ENCODE results near the gene LIN28A. TPM values are rescaled to one million over a fixed set of nuclear protein-coding genes. Genes with fewer than 3 reads are reported as not detected.
"Not testable (repeated sequence)": the region's sequence is repeated elsewhere in the genome, so short reads cannot be mapped to it uniquely, and the experiment has no call there.

LIN28A gene
- total RNA-seq, 2 donors from 2014 or later = not detected

GRCh38 chr1:26376050-26376449 lies 34.6 kb upstream of the LIN28A start:
- no peaks in the 10 kb centered on the region for H3K9me3 Mint-ChIP-seq
- ATAC-seq = no peak
- DNase-seq (ENCODE audit: low spot score in 2 of 2) = no peak
- peak overlapping the region in 1 of 2 donors; percentile 66 for H3K27ac Mint-ChIP-seq
- no peaks in the 10 kb centered on the region for H3K36me3 Mint-ChIP-seq

GRCh38 chr1:26378088-26378878 lies 32.3 kb upstream of the LIN28A start:
- ATAC-seq = peak; percentile 93 to 99
- Mint-ChIP-seq H3K9me3 (no peaks in the 10 kb centered on the region), H3K27ac (no peak overlapping the region), H3K36me3 (no peaks in the 10 kb centered on the region)
- peak; percentile 62 to 69 for DNase-seq (ENCODE audit: low spot score in 2 of 2)

DNA sequence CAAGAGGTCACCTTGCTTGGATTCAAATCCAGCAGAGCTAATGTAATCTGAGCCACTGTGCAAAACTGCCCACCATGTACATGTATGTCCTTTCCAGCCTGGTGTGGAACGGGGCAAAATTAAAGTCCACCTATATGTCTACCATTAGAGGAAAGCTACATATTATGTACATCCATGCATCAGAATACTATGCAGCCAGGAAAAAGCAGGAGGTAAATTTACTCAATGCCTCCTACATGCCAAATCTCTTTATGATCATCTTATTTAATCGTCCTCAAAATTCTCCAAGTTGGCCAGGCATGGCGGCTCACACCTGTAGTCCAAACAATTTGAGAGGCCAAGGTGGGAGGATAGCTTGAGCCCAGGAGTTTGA lies 31.8 kb upstream of the LIN28A start:
- H3K27ac Mint-ChIP-seq = no peak overlapping the region
- DNase-seq (ENCODE audit: low spot score in 2 of 2) = no peak

DNA sequence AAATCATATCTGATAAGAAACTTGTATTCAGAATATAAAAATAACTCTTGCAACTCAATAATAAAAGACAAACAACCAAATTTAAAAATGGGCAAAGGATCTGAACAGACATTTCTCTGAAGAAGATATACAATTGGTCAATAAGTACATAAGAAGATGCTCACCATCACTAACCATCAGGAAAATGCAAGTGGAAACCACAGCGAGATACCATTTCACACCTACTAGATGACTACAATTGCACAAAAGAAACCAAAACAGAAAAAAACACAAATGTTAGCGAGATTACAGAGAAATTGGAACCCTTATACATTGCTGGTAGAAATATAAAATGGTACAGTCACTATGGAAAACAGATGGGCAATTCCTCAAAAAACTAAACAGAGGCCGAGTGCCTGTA lies 26.5 kb upstream of the LIN28A start:
- H3K9me3 Mint-ChIP-seq = no peaks in the 10 kb centered on the region
- DNase-seq (ENCODE audit: low spot score in 2 of 2) = no peak
- ATAC-seq = no peak
- no peak overlapping the region for H3K27ac Mint-ChIP-seq
- no peaks in the 10 kb centered on the region for H3K36me3 Mint-ChIP-seq

More for the DNA sequence above, 31.8 kb upstream of the LIN28A start:
- Mint-ChIP-seq H3K9me3 (no peaks in the 10 kb centered on the region), H3K36me3 (no peaks in the 10 kb centered on the region)
- no peak for ATAC-seq

- not testable (repeated sequence) for H3K9me3 Mint-ChIP-seq
These were observed 25.6 kb upstream of the LIN28A start for GRCh38 chr1:26385063-26385462.

DNA sequence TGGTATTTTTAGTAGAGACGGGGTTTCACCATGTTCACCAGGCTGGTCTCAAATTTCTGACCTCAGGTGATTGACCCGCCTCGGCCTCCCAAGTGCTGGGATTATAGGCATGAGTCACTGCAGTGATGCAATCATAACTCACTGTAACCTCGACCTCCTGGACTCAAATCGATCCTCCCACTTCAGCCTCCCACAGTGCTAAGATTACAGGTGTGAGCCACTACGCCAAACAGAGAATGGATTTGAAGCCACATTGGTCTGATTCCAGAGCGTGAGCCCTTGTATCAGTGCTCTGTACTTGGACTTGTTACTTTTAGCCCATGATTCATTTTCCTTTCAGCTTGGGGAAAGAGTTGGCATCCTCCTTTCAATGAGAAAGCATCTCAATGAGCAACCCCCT lies 23.2 kb upstream of the LIN28A start:
- H3K27ac Mint-ChIP-seq = no peak overlapping the region
- ATAC-seq (peak; percentile 49 to 89), DNase-seq (ENCODE audit: low spot score in 2 of 2) (no peak)
- H3K9me3 Mint-ChIP-seq = no peaks in the 10 kb centered on the region
- H3K36me3 Mint-ChIP-seq = no peaks in the 10 kb centered on the region

More at GRCh38 chr1:26385063-26385462, 25.6 kb upstream of the LIN28A start:
- DNase-seq (ENCODE audit: low spot score in 2 of 2); ATAC-seq; H3K27ac Mint-ChIP-seq; H3K36me3 Mint-ChIP-seq: not testable (repeated sequence)

- no peaks in the 10 kb centered on the region for H3K9me3 Mint-ChIP-seq
- ATAC-seq (peak in 1 of 2 donors; percentile 64), DNase-seq (ENCODE audit: low spot score in 2 of 2) (no peak)
- H3K27ac Mint-ChIP-seq = no peak overlapping the region
- H3K36me3 Mint-ChIP-seq = no peaks in the 10 kb centered on the region
These were observed 21.7 kb upstream of the LIN28A start for GRCh38 chr1:26388791-26389445.

DNA sequence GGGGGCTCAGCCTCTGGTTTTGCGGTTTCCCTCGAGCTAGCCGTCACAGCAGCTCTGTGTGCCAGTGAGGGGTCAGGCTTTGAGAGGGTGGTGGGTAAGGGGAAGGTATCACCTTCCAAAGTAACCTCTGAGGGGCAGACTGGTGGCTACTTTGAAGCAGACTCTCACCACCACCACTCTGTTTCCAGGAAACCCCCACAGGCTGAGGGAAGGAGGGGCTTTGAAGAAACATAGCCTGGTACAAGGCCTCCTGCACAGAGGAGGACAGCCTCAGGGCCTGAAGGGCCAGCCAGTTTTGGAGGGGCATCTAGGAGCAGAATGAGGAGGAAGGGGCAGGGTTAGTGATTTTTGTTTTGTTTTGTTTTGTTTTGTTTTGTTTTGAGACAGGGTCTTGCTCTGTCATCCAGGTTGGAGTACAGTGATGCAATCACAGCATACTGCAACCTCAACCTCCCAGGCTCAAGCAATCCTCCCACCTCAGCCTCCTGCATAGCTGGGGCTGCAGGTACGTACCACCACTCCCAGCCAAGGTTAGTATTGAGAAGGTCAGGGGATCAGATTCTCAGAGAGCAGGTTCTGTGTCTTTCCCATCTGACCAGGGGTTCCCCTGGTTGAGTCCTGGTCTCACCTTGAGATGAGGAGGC lies 20.9 kb upstream of the LIN28A start:
- Mint-ChIP-seq H3K9me3 (no peaks in the 10 kb centered on the region), H3K36me3 (no peaks in the 10 kb centered on the region), H3K27ac (peak overlapping the region in 1 of 2 donors; percentile 37)
- DNase-seq (ENCODE audit: low spot score in 2 of 2) (no peak), ATAC-seq (no peak)

DNA sequence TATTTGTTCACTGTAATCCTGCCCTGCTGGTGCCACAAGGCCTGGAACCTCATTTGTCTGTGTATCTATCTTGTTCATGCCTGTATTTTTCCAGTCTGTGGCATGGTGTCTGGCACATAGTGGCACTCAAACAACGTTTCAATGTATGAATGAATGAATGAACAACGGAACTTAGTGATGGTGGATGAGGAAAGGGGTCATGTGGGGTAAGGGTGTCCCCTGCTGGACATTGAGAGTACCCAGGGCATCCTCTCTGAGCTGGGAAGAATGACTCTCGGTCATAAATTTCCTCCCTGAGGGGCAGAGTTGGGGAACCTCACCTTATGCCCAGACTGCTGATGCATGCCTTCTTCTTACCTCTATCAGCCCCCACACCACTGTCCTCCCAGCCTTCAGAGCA lies 19.2 kb upstream of the LIN28A start:
- peak; percentile 24 to 69 for ATAC-seq
- Mint-ChIP-seq H3K27ac (no peak overlapping the region), H3K9me3 (no peaks in the 10 kb centered on the region), H3K36me3 (no peaks in the 10 kb centered on the region)
- DNase-seq (ENCODE audit: low spot score in 2 of 2) = no peak

GRCh38 chr1:26395754-26396153 lies 14.9 kb upstream of the LIN28A start:
- DNase-seq (ENCODE audit: low spot score in 2 of 2) = no peak
- Mint-ChIP-seq H3K9me3 (no peaks in the 10 kb centered on the region), H3K36me3 (no peaks in the 10 kb centered on the region), H3K27ac (no peak overlapping the region)
- ATAC-seq = no peak

DNA sequence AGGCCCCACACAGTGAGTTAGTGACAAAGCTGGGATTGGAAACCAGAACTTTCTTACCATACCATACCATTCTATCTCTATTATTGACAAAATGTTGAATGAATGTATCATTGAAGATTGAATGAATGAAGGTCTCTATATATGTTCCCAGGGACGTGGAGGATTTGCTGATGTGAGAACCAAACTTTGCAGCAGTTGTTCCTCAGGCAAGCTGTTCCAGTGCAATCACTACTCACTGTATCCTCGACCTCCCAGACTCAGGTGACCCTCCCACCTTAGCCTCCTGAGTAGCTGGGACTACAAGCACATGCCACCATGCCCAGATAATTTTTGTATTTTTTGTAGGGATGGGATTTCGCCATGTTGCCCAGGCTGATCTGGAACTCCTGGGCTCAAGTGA lies 11.6 kb upstream of the LIN28A start:
- Mint-ChIP-seq H3K27ac (no peak overlapping the region), H3K36me3 (no peaks in the 10 kb centered on the region), H3K9me3 (no peaks in the 10 kb centered on the region)
- ATAC-seq = peak; percentile 28 to 46
- DNase-seq (ENCODE audit: low spot score in 2 of 2) = peak in 1 of 2 donors; percentile 16

DNA sequence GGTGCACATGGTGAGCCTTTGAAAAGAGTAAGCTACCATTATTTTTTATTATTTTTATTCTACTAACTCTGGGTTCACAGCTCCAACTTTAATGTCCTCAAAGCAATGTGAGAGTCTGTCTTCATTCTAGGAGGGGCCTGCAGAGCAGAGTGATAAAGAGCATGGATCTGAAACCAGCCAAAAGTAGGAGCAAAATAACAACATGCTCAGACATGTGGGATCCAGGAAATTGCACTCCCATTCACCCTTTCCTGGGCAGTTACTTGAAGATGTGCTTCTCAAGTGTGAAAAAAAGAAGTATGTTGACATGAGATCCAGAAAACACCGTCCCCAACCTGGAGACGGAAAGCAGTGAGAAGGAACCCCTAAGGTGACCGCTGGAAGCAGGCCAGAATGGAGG lies 8.7 kb upstream of the LIN28A start:
- ATAC-seq = no peak

GRCh38 chr1:26403656-26404055 lies 7.0 kb upstream of the LIN28A start:
- ATAC-seq (no peak), DNase-seq (ENCODE audit: low spot score in 2 of 2) (no peak)
- no peak overlapping the region for H3K27ac Mint-ChIP-seq
- H3K9me3 Mint-ChIP-seq = no peaks in the 10 kb centered on the region
- no peaks in the 10 kb centered on the region for H3K36me3 Mint-ChIP-seq

More for the DNA sequence above, 8.7 kb upstream of the LIN28A start:
- H3K9me3 Mint-ChIP-seq = no peaks in the 10 kb centered on the region
- no peaks in the 10 kb centered on the region for H3K36me3 Mint-ChIP-seq
- DNase-seq (ENCODE audit: low spot score in 2 of 2) = no peak
- no peak overlapping the region for H3K27ac Mint-ChIP-seq

DNA sequence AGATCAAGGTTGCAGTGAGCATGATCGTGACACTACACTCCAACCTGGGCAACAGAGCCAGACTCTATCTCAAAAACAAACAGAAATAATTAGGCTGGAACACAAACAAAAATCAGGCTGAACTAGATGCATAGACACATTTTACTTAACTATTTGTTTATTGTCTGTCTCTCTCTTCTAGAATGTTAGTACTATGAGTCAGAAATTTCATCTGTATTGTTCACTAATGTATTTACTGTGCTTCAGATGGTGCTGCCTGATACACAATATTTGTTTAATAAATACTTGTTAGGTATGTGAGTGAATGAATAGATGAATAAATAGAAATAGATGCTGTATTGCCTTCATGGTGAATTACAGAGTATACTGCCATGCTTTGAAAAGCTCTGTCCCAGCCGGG lies 6.0 kb upstream of the LIN28A start:
- Mint-ChIP-seq H3K9me3 (no peaks in the 10 kb centered on the region), H3K27ac (no peak overlapping the region), H3K36me3 (peaks cover 0 to 8% of the 10 kb centered on the region in 2 donors)
- no peak for DNase-seq (ENCODE audit: low spot score in 2 of 2)
- ATAC-seq = no peak

- peaks cover 0 to 10% of the 10 kb centered on the region in 2 donors for H3K36me3 Mint-ChIP-seq
- H3K9me3 Mint-ChIP-seq = no peaks in the 10 kb centered on the region
- DNase-seq (ENCODE audit: low spot score in 2 of 2) (no peak), ATAC-seq (no peak)
- no peak overlapping the region for H3K27ac Mint-ChIP-seq
These were observed 5.2 kb upstream of the LIN28A start for GRCh38 chr1:26405281-26405915.

- Mint-ChIP-seq H3K9me3 (no peaks in the 10 kb centered on the region), H3K36me3 (peaks cover 0 to 10% of the 10 kb centered on the region in 2 donors), H3K27ac (no peak overlapping the region)
- ATAC-seq = peak; percentile 39 to 71
- DNase-seq (ENCODE audit: low spot score in 2 of 2) = peak; percentile 54 to 84
These were observed 2.0 kb upstream of the LIN28A start for GRCh38 chr1:26408604-26409003.
